ENCODE results near the gene FLVCR1.
"Not testable (repeated sequence)": the region's sequence is repeated elsewhere in the genome, so short reads cannot be mapped to it uniquely, and the experiment has no call there.

FLVCR1 gene

GRCh38 chr1:212827831-212828278 is 30.2 kb upstream of the FLVCR1 start:
- H3K4me3 ChIP-seq (ENCODE audit: low read depth in 1 of 5, low read length in 5 of 5), result no peak overlapping the region
- H3K9ac ChIP-seq (ENCODE audit: low read length in 5 of 5), result no peak overlapping the region
- no peaks in the 10 kb centered on the region for H3K4me1 ChIP-seq (ENCODE audit: control insufficient read depth in 5 of 5, insufficient read depth in 5 of 5, low read length in 5 of 5)
- peaks cover 3 to 15% (median 10%) of the 10 kb centered on the region in 5 donors for H3K9me3 ChIP-seq (ENCODE audit: control insufficient read depth in 5 of 5, low read length in 5 of 5)
- H3K27me3 ChIP-seq (ENCODE audit: control insufficient read depth in 5 of 5, insufficient read depth in 4 of 5, low read length in 5 of 5), result no peaks in the 10 kb centered on the region
- no peak overlapping the region for H3K27ac ChIP-seq (ENCODE audit: low read depth, low read length)
- no peaks in the 10 kb centered on the region for H3K36me3 ChIP-seq (ENCODE audit: control insufficient read depth in 5 of 5, insufficient read depth in 5 of 5, low read length in 5 of 5)

DNA sequence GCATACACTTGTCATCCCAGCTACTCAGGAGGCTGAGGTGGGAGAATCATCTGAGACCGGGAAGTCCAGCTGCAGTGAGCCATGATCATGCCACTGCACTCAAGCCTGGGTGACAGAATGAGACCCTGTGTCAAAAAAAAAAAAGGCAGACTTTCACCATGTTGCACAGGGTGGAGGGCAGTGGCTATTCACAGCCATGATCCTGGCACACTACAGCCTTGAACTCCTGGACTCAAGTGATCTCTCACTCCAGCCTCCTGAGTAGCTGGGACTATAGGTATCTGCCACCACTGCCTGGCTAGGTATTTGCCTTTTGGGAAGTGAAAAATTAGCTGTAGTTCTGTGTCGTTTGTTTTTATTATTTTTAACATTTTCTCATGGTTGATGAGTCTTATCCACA is 29.7 kb upstream of the FLVCR1 start:
- Histone ChIP-seq H3K9ac (ENCODE audit: low read length in 5 of 5) (no peak overlapping the region), H3K27ac (ENCODE audit: low read depth, low read length) (no peak overlapping the region), H3K27me3 (ENCODE audit: control insufficient read depth in 5 of 5, insufficient read depth in 4 of 5, low read length in 5 of 5) (no peaks in the 10 kb centered on the region), H3K4me1 (ENCODE audit: control insufficient read depth in 5 of 5, insufficient read depth in 5 of 5, low read length in 5 of 5) (no peaks in the 10 kb centered on the region), H3K36me3 (ENCODE audit: control insufficient read depth in 5 of 5, insufficient read depth in 5 of 5, low read length in 5 of 5) (no peaks in the 10 kb centered on the region), H3K9me3 (ENCODE audit: control insufficient read depth in 5 of 5, low read length in 5 of 5) (peaks cover 3 to 15% (median 10%) of the 10 kb centered on the region in 5 donors), H3K4me3 (ENCODE audit: low read depth in 1 of 5, low read length in 5 of 5) (no peak overlapping the region)

GRCh38 chr1:212833211-212834207 is 24.6 kb upstream of the FLVCR1 start:
- not testable (repeated sequence) for H3K27ac ChIP-seq (ENCODE audit: low read depth, low read length); H3K27me3 ChIP-seq (ENCODE audit: control insufficient read depth in 5 of 5, insufficient read depth in 4 of 5, low read length in 5 of 5); H3K4me3 ChIP-seq (ENCODE audit: low read depth in 1 of 5, low read length in 5 of 5); H3K36me3 ChIP-seq (ENCODE audit: control insufficient read depth in 5 of 5, insufficient read depth in 5 of 5, low read length in 5 of 5); H3K9ac ChIP-seq (ENCODE audit: low read length in 5 of 5); H3K4me1 ChIP-seq (ENCODE audit: control insufficient read depth in 5 of 5, insufficient read depth in 5 of 5, low read length in 5 of 5); H3K9me3 ChIP-seq (ENCODE audit: control insufficient read depth in 5 of 5, low read length in 5 of 5)

DNA sequence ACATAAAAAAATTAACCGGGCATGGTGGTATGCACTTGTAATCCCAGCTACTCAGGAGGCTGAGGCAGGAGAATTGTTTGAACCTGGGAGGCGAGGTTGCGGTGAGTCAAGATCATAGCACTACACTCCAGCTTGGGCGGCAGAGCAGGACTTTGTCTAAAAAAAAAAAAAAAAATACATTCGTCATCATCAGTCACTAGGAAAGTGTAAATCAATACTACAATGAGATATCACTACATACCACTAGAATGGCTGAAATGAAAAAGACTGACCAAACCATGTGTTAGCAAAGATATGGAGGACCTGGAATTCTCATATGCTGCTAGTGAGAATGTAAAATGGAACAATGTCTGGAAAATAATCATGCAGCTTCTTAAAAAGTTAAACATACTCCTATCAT is 19.9 kb upstream of the FLVCR1 start:
- Histone ChIP-seq H3K27me3 (ENCODE audit: control insufficient read depth in 5 of 5, insufficient read depth in 4 of 5, low read length in 5 of 5) (no peaks in the 10 kb centered on the region), H3K9me3 (ENCODE audit: control insufficient read depth in 5 of 5, low read length in 5 of 5) (no peaks in the 10 kb centered on the region)

DNA sequence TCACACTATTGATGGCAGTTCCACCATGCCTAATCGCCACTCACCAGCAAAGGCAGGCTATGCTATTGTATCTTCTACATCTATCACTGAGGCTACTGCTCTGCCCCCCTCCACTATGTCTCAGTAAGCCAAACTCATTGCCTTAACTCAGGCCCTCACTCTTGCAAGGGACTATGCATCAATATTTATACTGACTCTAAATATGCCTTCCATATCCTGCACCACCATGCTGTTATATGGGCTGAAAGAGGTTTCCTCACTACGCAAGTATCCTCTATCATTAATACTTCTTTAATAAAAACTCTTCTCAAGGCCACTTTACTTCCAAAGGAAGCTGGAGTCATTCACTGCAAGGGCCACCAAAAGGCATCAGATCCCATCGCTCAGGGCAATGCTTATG is 13.6 kb upstream of the FLVCR1 start:
- H3K9me3 ChIP-seq (ENCODE audit: control insufficient read depth in 5 of 5, low read length in 5 of 5); H3K4me1 ChIP-seq (ENCODE audit: control insufficient read depth in 5 of 5, insufficient read depth in 5 of 5, low read length in 5 of 5); H3K27ac ChIP-seq (ENCODE audit: low read depth, low read length); H3K4me3 ChIP-seq (ENCODE audit: low read depth in 1 of 5, low read length in 5 of 5); H3K27me3 ChIP-seq (ENCODE audit: control insufficient read depth in 5 of 5, insufficient read depth in 4 of 5, low read length in 5 of 5); H3K9ac ChIP-seq (ENCODE audit: low read length in 5 of 5); H3K36me3 ChIP-seq (ENCODE audit: control insufficient read depth in 5 of 5, insufficient read depth in 5 of 5, low read length in 5 of 5): not testable (repeated sequence)

More for the DNA sequence above, 19.9 kb upstream of the FLVCR1 start:
- Histone ChIP-seq H3K27ac (ENCODE audit: low read depth, low read length) (no peak overlapping the region), H3K4me3 (ENCODE audit: low read depth in 1 of 5, low read length in 5 of 5) (no peak overlapping the region), H3K36me3 (ENCODE audit: control insufficient read depth in 5 of 5, insufficient read depth in 5 of 5, low read length in 5 of 5) (no peaks in the 10 kb centered on the region), H3K4me1 (ENCODE audit: control insufficient read depth in 5 of 5, insufficient read depth in 5 of 5, low read length in 5 of 5) (no peaks in the 10 kb centered on the region), H3K9ac (ENCODE audit: low read length in 5 of 5) (no peak overlapping the region)

- Histone ChIP-seq H3K4me3 (ENCODE audit: low read depth in 1 of 5, low read length in 5 of 5) (no peak within 1 kb of the TSS), H3K9ac (ENCODE audit: low read length in 5 of 5) (no peak within 1 kb of the TSS), H3K27ac (ENCODE audit: low read depth, low read length) (no peak within 1 kb of the TSS), H3K9me3 (ENCODE audit: control insufficient read depth in 5 of 5, low read length in 5 of 5) (peaks cover 0 to 4% (median 0%) of the 10 kb centered on the region in 5 donors), H3K27me3 (ENCODE audit: control insufficient read depth in 5 of 5, insufficient read depth in 4 of 5, low read length in 5 of 5) (no peaks in the 10 kb centered on the region), H3K4me1 (ENCODE audit: control insufficient read depth in 5 of 5, insufficient read depth in 5 of 5, low read length in 5 of 5) (no peaks in the 10 kb centered on the region), H3K36me3 (ENCODE audit: control insufficient read depth in 5 of 5, insufficient read depth in 5 of 5, low read length in 5 of 5) (no peaks in the 10 kb centered on the region)
Observed at GRCh38 chr1:212847549-212847948, 10.5 kb upstream of the FLVCR1 start, which contains the start of gene SPATA45. SPATA45 (minus strand) TSS chr1:212847649; CDS start chr1:212836149, 11,500 bp downstream.

DNA sequence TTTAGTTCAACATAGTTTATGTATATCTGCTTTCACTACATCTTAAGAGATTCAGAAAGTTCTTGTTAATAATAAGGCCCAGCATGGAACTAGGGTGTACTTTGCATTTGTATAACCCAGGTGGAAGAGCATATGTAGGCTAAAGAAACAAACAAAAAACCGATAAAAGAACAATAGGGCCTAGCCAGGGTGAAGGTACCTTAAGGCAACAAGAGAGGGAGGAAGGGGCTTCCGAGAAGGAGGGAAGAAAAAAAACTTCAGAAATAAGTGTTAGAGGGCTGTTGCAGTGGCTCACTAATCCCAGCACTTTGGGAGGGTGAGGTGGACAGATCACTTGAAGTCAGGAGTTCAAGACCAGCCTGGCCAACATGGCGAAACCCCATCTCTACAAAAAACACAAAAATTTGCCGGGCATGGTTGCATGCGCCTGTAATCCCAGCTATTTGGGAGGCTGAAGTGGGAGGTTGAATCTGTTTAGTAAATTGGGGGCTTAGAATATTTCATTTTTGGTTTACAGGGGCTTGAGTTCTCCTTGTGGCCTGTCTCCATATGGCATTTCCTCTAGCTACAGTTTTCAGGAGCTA is 5.9 kb upstream of the FLVCR1 start:
- Histone ChIP-seq H3K4me3 (ENCODE audit: low read depth in 1 of 5, low read length in 5 of 5) (no peak overlapping the region), H3K27ac (ENCODE audit: low read depth, low read length) (no peak overlapping the region), H3K27me3 (ENCODE audit: control insufficient read depth in 5 of 5, insufficient read depth in 4 of 5, low read length in 5 of 5) (no peaks in the 10 kb centered on the region), H3K9ac (ENCODE audit: low read length in 5 of 5) (no peak overlapping the region), H3K9me3 (ENCODE audit: control insufficient read depth in 5 of 5, low read length in 5 of 5) (no peaks in the 10 kb centered on the region), H3K36me3 (ENCODE audit: control insufficient read depth in 5 of 5, insufficient read depth in 5 of 5, low read length in 5 of 5) (no peaks in the 10 kb centered on the region), H3K4me1 (ENCODE audit: control insufficient read depth in 5 of 5, insufficient read depth in 5 of 5, low read length in 5 of 5) (peaks cover 0 to 7% (median 3%) of the 10 kb centered on the region in 5 donors)

GRCh38 chr1:212853658-212854057 is 4.4 kb upstream of the FLVCR1 start:
- Histone ChIP-seq H3K36me3 (ENCODE audit: control insufficient read depth in 5 of 5, insufficient read depth in 5 of 5, low read length in 5 of 5) (no peaks in the 10 kb centered on the region), H3K27me3 (ENCODE audit: control insufficient read depth in 5 of 5, insufficient read depth in 4 of 5, low read length in 5 of 5) (no peaks in the 10 kb centered on the region), H3K27ac (ENCODE audit: low read depth, low read length) (no peak overlapping the region), H3K9ac (ENCODE audit: low read length in 5 of 5) (no peak overlapping the region), H3K4me3 (ENCODE audit: low read depth in 1 of 5, low read length in 5 of 5) (no peak overlapping the region), H3K4me1 (ENCODE audit: control insufficient read depth in 5 of 5, insufficient read depth in 5 of 5, low read length in 5 of 5) (peaks cover under 1 to 16% (median 11%) of the 10 kb centered on the region in 5 donors), H3K9me3 (ENCODE audit: control insufficient read depth in 5 of 5, low read length in 5 of 5) (no peaks in the 10 kb centered on the region)

DNA sequence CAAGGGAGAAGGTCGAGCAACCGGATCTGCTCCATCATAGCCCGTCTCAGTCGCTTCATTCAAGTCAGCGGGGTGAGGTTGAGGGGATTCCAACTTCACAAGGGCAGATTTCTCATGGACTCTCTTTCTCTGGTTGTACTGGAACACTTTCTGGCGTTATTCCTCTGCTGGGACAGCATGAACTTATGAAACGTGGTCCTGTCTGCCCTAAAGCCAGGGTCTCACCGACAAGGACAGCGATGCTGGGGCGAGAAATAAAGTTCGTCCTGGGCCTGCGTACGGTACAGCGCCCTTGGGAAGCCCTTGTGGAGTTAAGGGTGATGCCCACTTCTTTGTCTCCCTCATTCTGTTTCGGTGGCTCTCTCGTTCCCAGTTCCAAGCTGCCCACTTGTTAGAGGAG is 1.3 kb upstream of the FLVCR1 start:
- H3K9me3 ChIP-seq (ENCODE audit: control insufficient read depth in 5 of 5, low read length in 5 of 5), result no peaks in the 10 kb centered on the region
- peak overlapping the region in 3 of 5 donors; percentile 40 to 88 (median 75) for H3K4me3 ChIP-seq (ENCODE audit: low read depth in 1 of 5, low read length in 5 of 5)
- peak overlapping the region in 1 of 5 donors; percentile 66 for H3K9ac ChIP-seq (ENCODE audit: low read length in 5 of 5)
- no peaks in the 10 kb centered on the region for H3K27me3 ChIP-seq (ENCODE audit: control insufficient read depth in 5 of 5, insufficient read depth in 4 of 5, low read length in 5 of 5)
- no peaks in the 10 kb centered on the region for H3K36me3 ChIP-seq (ENCODE audit: control insufficient read depth in 5 of 5, insufficient read depth in 5 of 5, low read length in 5 of 5)
- H3K4me1 ChIP-seq (ENCODE audit: control insufficient read depth in 5 of 5, insufficient read depth in 5 of 5, low read length in 5 of 5), result peaks cover 4 to 26% (median 22%) of the 10 kb centered on the region in 5 donors
- no peak overlapping the region for H3K27ac ChIP-seq (ENCODE audit: low read depth, low read length)

All from subcutaneous abdominal adipose tissue (tissue), 5 donors.